Heart left ventricle (tissue), 16 donors: ENCODE measurements around the gene ADRA2B. TPM values are rescaled to one million over a fixed set of nuclear protein-coding genes. Genes with fewer than 3 reads are reported as not detected.
A peak's percentile ranks its signal among the peaks of the same experiment; 100 is the strongest.

Source experiments
- ATAC-seq, 4 donors: fragments of 200-7000 bp; cut with Tn5 transposase; one replicate each; pipeline ENCODE4 v1.9.1; 2020 to 2022; ENCODE audit warnings: moderate library complexity in 4 of 4, mild to moderate bottlenecking in 3 of 4, moderate number of reproducible peaks in 1 of 4
- DNase-seq, 5 donors: peaks; one replicate each; pipeline ENCODE4 v3.0.0-alpha.2; 2020
- H3K27ac ChIP-seq, 12 donors: fragments of 200-600 bp; sonication (generic) in 4 of 12; one replicate each; pipeline versions ENCODE4 v1.5.0 to v1.8.0; 2016 to 2022; ENCODE audit warnings: mild to moderate bottlenecking in 2 of 12
- H3K27me3 ChIP-seq, 9 donors: fragments of 200-600 bp; sonication (generic) in 2 of 9; one replicate each; pipeline versions ENCODE4 v1.5.1 to v1.8.0; 2016 to 2022; ENCODE audit warnings: mild to moderate bottlenecking in 3 of 9
- H3K36me3 ChIP-seq, 9 donors: fragments of 200-600 bp; sonication (generic) in 2 of 9; one replicate each; pipeline versions ENCODE4 v1.5.0 to v1.8.0; 2018 to 2022; ENCODE audit warnings: mild to moderate bottlenecking in 2 of 9
- H3K4me1 ChIP-seq, 12 donors: fragments of 200-600 bp; sonication (generic) in 4 of 12; one replicate each; pipeline versions ENCODE4 v1.5.0 to v1.8.0; 2016 to 2022; ENCODE audit warnings: mild to moderate bottlenecking in 3 of 12
- H3K4me3 ChIP-seq, 12 donors: fragments of 200-600 bp; sonication (generic) in 4 of 12; one replicate each; pipeline versions ENCODE4 v1.5.0 to v1.8.0; 2017 to 2022; ENCODE audit warnings: mild to moderate bottlenecking in 9 of 12, moderate library complexity in 4 of 12
- H3K9me3 ChIP-seq, 12 donors: fragments of 200-600 bp; sonication (generic) in 4 of 12; one replicate each; pipeline versions ENCODE4 v1.5.0 to v1.8.0; 2016 to 2022; ENCODE audit warnings: mild to moderate bottlenecking in 1 of 12
- CTCF ChIP-seq, 12 donors: fragments of 200-600 bp; sonication (generic) in 4 of 12; IDR thresholded peaks; one replicate each; pipeline versions ENCODE4 v1.5.0 to v1.8.0; 2018 to 2022; ENCODE audit warnings: antibody characterized with exemption in 12 of 12, mild to moderate bottlenecking in 5 of 12
- POLR2A ChIP-seq, 2 donors: fragments of 450-650 bp; IDR thresholded peaks; one replicate each; pipeline ENCODE4 v1.6.1; 2017; ENCODE audit warnings: antibody characterized with exemption in 2 of 2, mild to moderate bottlenecking in 2 of 2, moderate library complexity in 2 of 2
- WGBS, 4 donors: extraction: QIAGEN DNeasy Blood & Tissue Kit in 2 of 4; methylation state at CpG; one replicate each; pipeline versions ENCODE4 v1.1.5 to v1.1.7; 2013 to 2018; 5-methylcytosine and 5-hydroxymethylcytosine counted together
- intact Hi-C, 10 donors: fragments of 100-400 bp; cut with DNase I; formaldehyde crosslinking; loops; one replicate each; pipeline versions ENCODE4 v1.11.1 to v1.14.2; 2022
- polyA plus RNA-seq, 2 donors: library from polyadenylated mRNA; stranded (reverse); fragments of 200-250 nt; gene quantifications; one replicate each; pipeline ENCODE4 v1.2.3, GENCODE V29; 2013
- total RNA-seq, 9 donors: library from RNA; depleted of rRNA in 2 of 9; stranded (reverse); fragments of >200 nt in 2 of 9; fragmentation: NEBNext Ultra II Directional in 3 of 9; extraction: Animal tissue kit (Norgen Biotek cat#: 25700) in 3 of 9; gene quantifications; one replicate each; pipeline versions ENCODE4 v1.1.0 to v1.2.4, GENCODE V29; 2016 to 2023
- donor health status: ischemic (EF 13 %, LVEDD 7.1; RV severe dilation, severe dysfunction).
- donor health status: healthy with polysubstance abuse.
- donor health status: DM: no; HTN: yes; CAD: no.
- donor health status: DM: no; HTN: no; CAD: no.
- donor health status: ischemic (EF 25% LVEDD 6.9; RV normal size, moderate dysfunction).
- donor health status: ischemic (EF 25% LVEDD 5.7; RV mildly dilated, moderate dysfunction).
- donor health status: healthy.
- donor health status: DM: yes; HTN: yes; CAD: no.
- donor health status: ischemic (EF 35%, LVEDD 5.7; RV mildly dilated, moderate dysfunction).
- donor health status: nonischemic (EF 11% LVEDD 7.7; RV severe dilation, severe dysfunction).
- donor health status: DM: yes; HTN: yes; CAD: no.
- donor health status: PGD.
- donor health status: ischemic (EF 29% LVEDD 5.4; RV normal size, mild dysfunction).
- donor health status: nonischemic (EF 23%, LVEDD 6.1; RV moderate dilation, normal function).

ADRA2B gene
- total and polyA plus RNA-seq, 11 donors: 1.5 to 6.1 (median 3.5) TPM

GRCh38 chr2:96116879-96117533 lies 635 bp upstream of the ADRA2B start:
- Histone ChIP-seq H3K36me3 (no peaks in the 10 kb centered on the region), H3K9me3 (no peaks in the 10 kb centered on the region), H3K4me1 (peaks cover 0 to 24% (median 10%) of the 10 kb centered on the region in 12 donors), H3K4me3 (peak overlapping the region; percentile 52 to 76 (median 64)), H3K27ac (peak overlapping the region in 11 of 12 donors; percentile 57 to 82 (median 67)), H3K27me3 (peaks cover 0 to 40% (median 16%) of the 10 kb centered on the region in 9 donors)
- 1 to 2% (median 1%) methylated on average over 30 to 62 of the region's 62 CpGs for WGBS, 4 donors
- TF ChIP-seq CTCF (IDR thresholded peaks at IDR 0.05) (peak; percentile 29 to 97 (median 90)), POLR2A (IDR thresholded peaks at IDR 0.05) (peak in 1 of 2 donors; percentile 9)
- peak; percentile 41 to 91 (median 72) for ATAC-seq
- peak; percentile 48 to 85 (median 60) for DNase-seq
- intact Hi-C loops: loop anchor here in 7 of 10 donors (2.0 to 10.0 kb wide), 7 partner anchors 44 to 112 kb away; no protein-coding TSS in a partner anchor

- ATAC-seq (peak in 2 of 4 donors; percentile 5 to 15), DNase-seq (peak in 3 of 5 donors; percentile 22 to 67 (median 27))
- H3K9me3 ChIP-seq: no peaks in the 10 kb centered on the region
- H3K36me3 ChIP-seq: no peaks in the 10 kb centered on the region
- intact Hi-C loops: loop anchor here in 7 of 10 donors (2.0 to 10.0 kb wide), 8 partner anchors 39 to 111 kb away; no protein-coding TSS in a partner anchor
- peak overlapping the region; percentile 52 to 76 (median 64) for H3K4me3 ChIP-seq
- H3K4me1 ChIP-seq: peaks cover 0 to 25% (median 10%) of the 10 kb centered on the region in 12 donors
- peaks cover 0 to 40% (median 12%) of the 10 kb centered on the region in 9 donors for H3K27me3 ChIP-seq
- H3K27ac ChIP-seq: peak overlapping the region in 11 of 12 donors; percentile 57 to 82 (median 67)
- 46 to 79% (median 55%) methylated on average over 60 to 77 of the region's 77 CpGs for WGBS, 4 donors
- no peak for TF ChIP-seq CTCF (IDR thresholded peaks at IDR 0.05)
- TF ChIP-seq POLR2A (IDR thresholded peaks at IDR 0.05): no peak
These were observed 544 bp downstream of the ADRA2B start for GRCh38 chr2:96115631-96116423.

GRCh38 chr2:96114903-96115581 lies 1.3 kb downstream of the ADRA2B start:
- DNase-seq: peak in 2 of 5 donors; percentile 24 to 46
- Histone ChIP-seq H3K36me3 (no peaks in the 10 kb centered on the region), H3K4me3 (peak overlapping the region in 9 of 12 donors; percentile 52 to 76 (median 64)), H3K9me3 (no peaks in the 10 kb centered on the region), H3K27me3 (peaks cover 0 to 39% (median 9%) of the 10 kb centered on the region in 9 donors), H3K27ac (peak overlapping the region in 6 of 12 donors; percentile 10 to 76 (median 55)), H3K4me1 (peaks cover 0 to 33% (median 12%) of the 10 kb centered on the region in 12 donors)
- TF ChIP-seq POLR2A (IDR thresholded peaks at IDR 0.05) (no peak), CTCF (IDR thresholded peaks at IDR 0.05) (no peak)
- intact Hi-C loops: loop anchor here in 8 of 10 donors (2.0 to 10.0 kb wide), 6 partner anchors 38 to 110 kb away; no protein-coding TSS in a partner anchor
- no peak for ATAC-seq
- 90 to 94% (median 94%) methylated on average over 22 to 24 of the region's 24 CpGs for WGBS, 4 donors
